GM23248 (cell line): ENCODE measurements around the gene TGM6. TPM values are rescaled to one million over a fixed set of nuclear protein-coding genes. Genes with fewer than 3 reads are reported as not detected.

ENCODE experiments used
- DNase-seq: peaks from one replicate; pipeline ENCODE4 v3.0.0-alpha.2; 2015
- H2AFZ ChIP-seq: fragments of 200-600 bp; sonication (generic); 2 replicates; pipeline ENCODE4 v1.6.1; 2016; ENCODE audit warnings: antibody characterized with exemption
- H3F3A ChIP-seq: fragments of 200-600 bp; sonication (generic); 2 replicates; pipeline ENCODE4 v1.6.1; 2016; ENCODE audit warnings: mild to moderate bottlenecking, antibody characterized with exemption, mixed run types; ENCODE audit not compliant: insufficient read depth
- H3K27ac ChIP-seq: fragments of 200-600 bp; sonication (generic); 2 replicates; pipeline ENCODE4 v1.5.1; 2016; ENCODE audit warnings: mild to moderate bottlenecking
- H3K27me3 ChIP-seq: fragments of 200-600 bp; sonication (generic); replicated peaks from 2 replicates; pipeline ENCODE4 v1.6.1; 2016; ENCODE audit warnings: mild to moderate bottlenecking; ENCODE audit not compliant: insufficient read depth
- H3K36me3 ChIP-seq: fragments of 200-600 bp; sonication (generic); 2 replicates; pipeline ENCODE4 v1.6.1; 2016; ENCODE audit warnings: low read depth, mild to moderate bottlenecking
- H3K4me1 ChIP-seq: fragments of 200-600 bp; sonication (generic); 2 replicates; pipeline ENCODE4 v1.6.1; 2016; ENCODE audit warnings: mild to moderate bottlenecking; ENCODE audit not compliant: insufficient read depth
- H3K4me2 ChIP-seq: fragments of 200-600 bp; sonication (generic); one replicate; pipeline ENCODE4 v1.6.1; 2016; ENCODE audit warnings: mild to moderate bottlenecking; ENCODE audit not compliant: unreplicated experiment
- H3K4me3 ChIP-seq: fragments of 200-600 bp; sonication (generic); 2 replicates; pipeline ENCODE4 v1.5.1; 2016; ENCODE audit warnings: mild to moderate bottlenecking
- H3K79me2 ChIP-seq: fragments of 200-600 bp; sonication (generic); 2 replicates; pipeline ENCODE4 v1.6.1; 2016; ENCODE audit warnings: mild to moderate bottlenecking; ENCODE audit not compliant: insufficient read depth
- H3K9ac ChIP-seq: fragments of 200-600 bp; sonication (generic); 2 replicates; pipeline ENCODE4 v1.6.1; 2016; ENCODE audit warnings: mild to moderate bottlenecking
- H3K9me2 ChIP-seq: fragments of 200-600 bp; sonication (generic); 2 replicates; pipeline ENCODE4 v1.6.1; 2016; ENCODE audit warnings: mixed run types, mild to moderate bottlenecking, moderate library complexity; ENCODE audit not compliant: insufficient read depth
- H3K9me3 ChIP-seq: fragments of 200-600 bp; sonication (generic); one replicate; pipeline ENCODE4 v1.6.1; 2017; ENCODE audit warnings: low read depth
- H4K20me1 ChIP-seq: fragments of 200-600 bp; sonication (generic); 2 replicates; pipeline ENCODE4 v1.6.0; 2016; ENCODE audit not compliant: insufficient read depth
- EZH2 ChIP-seq: fragments of 200-600 bp; sonication (generic); IDR thresholded peaks from 2 replicates; pipeline ENCODE4 v1.6.1; 2018; ENCODE audit warnings: antibody characterized with exemption, mild to moderate bottlenecking; ENCODE audit not compliant: insufficient read depth, poor library complexity, severe bottlenecking
- EZH2phosphoT487 ChIP-seq: fragments of 200-600 bp; sonication (generic); IDR thresholded peaks from 2 replicates; pipeline ENCODE4 v1.6.1; 2018; ENCODE audit warnings: antibody characterized with exemption, moderate library complexity, mild to moderate bottlenecking, low read depth; ENCODE audit not compliant: insufficient read depth
- WGBS, 2 experiments: methylation state at CpG; one replicate each; pipeline ENCODE4 v1.1.6; 2015 to 2017; ENCODE audit warnings: low lambda C conversion rate in 2 of 2, low coverage in 1 of 2; ENCODE audit errors: missing lambda C conversion rate in 2 of 2; 5-methylcytosine and 5-hydroxymethylcytosine counted together
- in situ Hi-C: fragments of 300-500 bp; cut with MboI; formaldehyde crosslinking; loops from 2 replicates; pipeline ENCODE4 v1.15.0; 2020
- polyA plus RNA-seq: library from polyadenylated mRNA; unstranded; fragments of >200 nt; fragmentation: Nextera tagmentation; extraction: Ambion mirVana; gene quantifications from 2 replicates; pipeline ENCODE4 v1.2.1, GENCODE V29; 2016
- total RNA-seq: library from RNA; depleted of rRNA; stranded (reverse); fragments of >200 nt; shearing (Covaris generic); gene quantifications from 2 replicates; pipeline ENCODE4 v1.2.3, GENCODE V29; 2014

Gene TGM6
- total and polyA plus RNA-seq, 2 experiments from 2014 or later = not detected

DNA sequence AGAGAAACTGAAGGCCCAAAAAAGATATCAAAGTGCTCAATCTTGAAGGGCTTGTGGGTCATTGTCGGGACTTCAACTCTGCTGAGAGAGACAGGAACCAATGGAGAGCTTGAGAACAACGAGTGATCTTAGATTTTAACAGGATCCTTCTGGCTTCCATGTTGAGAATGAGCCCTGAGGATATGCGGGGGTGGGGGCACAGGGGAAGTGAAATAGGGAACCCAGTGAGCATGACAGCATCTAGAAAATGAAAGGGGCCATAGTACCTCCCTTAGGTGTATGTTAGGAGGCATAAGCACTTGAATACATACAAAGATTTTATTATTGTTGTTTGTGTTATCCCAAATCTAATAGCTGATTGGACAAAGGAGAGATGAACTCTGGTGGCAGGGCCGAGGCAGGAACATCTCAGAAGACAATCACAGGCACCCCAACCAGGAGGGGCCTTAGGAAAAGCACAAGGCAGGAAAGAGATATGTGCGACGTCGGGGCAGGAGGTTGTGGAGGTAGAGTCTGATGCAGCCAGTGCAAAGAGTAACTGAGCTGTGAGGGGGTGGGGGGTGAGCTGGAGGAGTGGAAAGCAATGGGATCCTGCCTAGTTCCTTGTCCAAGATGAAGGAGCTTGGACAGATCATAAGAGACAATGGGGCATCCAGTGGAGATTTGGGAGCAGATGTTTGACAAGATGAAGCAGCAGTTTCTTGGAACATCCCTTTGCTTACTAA, 10.4 kb downstream of the TGM6 start:
- Histone ChIP-seq H3K9me2 (no peaks in the 10 kb centered on the region), H2AFZ (no peak overlapping the region), H3K9ac (no peak overlapping the region), H3K4me3 (no peak overlapping the region), H3F3A (peaks cover 9% of the 10 kb centered on the region), H3K4me2 (no peak overlapping the region), H3K27ac (no peak overlapping the region), H3K9me3 (no peaks in the 10 kb centered on the region), H4K20me1 (no peaks in the 10 kb centered on the region), H3K36me3 (no peaks in the 10 kb centered on the region), H3K4me1 (peaks cover 11% of the 10 kb centered on the region), H3K27me3 (no peaks in the 10 kb centered on the region), H3K79me2 (no peaks in the 10 kb centered on the region)
- TF ChIP-seq EZH2phosphoT487 (no peak), EZH2 (no peak)
- in situ Hi-C loops = no loop called here
- no peak for DNase-seq
- WGBS, 2 experiments = 26 to 29% methylated on average over 7 of the region's 7 CpGs

DNA sequence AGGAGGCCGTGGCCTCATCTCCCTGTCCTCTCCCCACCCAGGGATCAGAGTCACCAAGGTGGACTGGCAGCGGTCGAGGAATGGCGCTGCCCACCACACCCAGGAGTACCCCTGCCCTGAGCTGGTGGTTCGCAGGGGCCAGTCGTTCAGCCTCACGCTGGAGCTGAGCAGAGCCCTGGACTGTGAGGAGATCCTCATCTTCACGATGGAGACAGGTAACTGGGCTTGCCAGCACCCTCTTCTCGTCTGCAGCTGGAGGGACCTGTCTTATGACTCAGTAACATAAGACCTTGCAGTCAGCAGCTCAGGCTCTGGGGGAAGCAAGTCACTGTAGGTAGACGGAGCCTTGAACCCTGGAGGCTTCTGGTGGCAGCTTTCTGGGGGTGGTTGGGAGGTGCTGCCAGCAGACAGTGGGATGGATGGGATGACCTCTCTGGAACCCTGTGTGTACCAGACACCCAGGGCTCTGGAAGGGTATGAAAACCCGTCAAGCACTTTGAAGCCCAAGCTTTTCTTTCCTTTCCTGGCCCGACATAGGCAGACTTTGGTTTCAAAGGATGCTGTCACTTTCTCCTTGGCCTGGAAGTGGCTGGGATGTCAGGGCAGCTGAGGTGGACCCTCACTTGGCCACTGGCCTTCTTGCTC, 13.8 kb downstream of the TGM6 start:
- 63 to 69% methylated on average over 12 of the region's 12 CpGs for WGBS, 2 experiments
- DNase-seq = no peak

DNA sequence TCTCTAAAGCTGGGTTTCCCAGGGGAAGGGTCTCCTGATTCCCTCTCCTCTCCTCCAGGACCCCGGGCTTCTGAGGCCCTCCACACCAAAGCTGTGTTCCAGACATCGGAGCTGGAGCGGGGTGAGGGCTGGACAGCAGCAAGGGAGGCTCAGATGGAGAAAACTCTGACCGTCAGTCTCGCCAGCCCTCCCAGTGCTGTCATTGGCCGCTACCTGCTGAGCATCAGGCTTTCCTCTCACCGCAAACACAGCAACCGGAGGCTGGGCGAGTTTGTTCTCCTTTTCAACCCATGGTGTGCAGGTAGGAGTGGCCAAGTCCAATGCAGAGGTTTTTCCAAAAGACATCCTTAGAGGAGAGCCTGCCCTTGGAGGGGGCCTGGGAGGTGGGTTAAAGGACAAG, 14.4 kb downstream of the TGM6 start:
- Histone ChIP-seq H3K9me2 (no peaks in the 10 kb centered on the region), H3K9ac (no peak overlapping the region), H3K79me2 (no peaks in the 10 kb centered on the region), H3K4me3 (no peak overlapping the region), H3F3A (no peaks in the 10 kb centered on the region), H3K4me1 (no peaks in the 10 kb centered on the region), H3K27me3 (no peaks in the 10 kb centered on the region), H3K9me3 (no peaks in the 10 kb centered on the region), H2AFZ (no peak overlapping the region), H3K27ac (no peak overlapping the region), H4K20me1 (no peaks in the 10 kb centered on the region), H3K4me2 (no peak overlapping the region), H3K36me3 (no peaks in the 10 kb centered on the region)
- in situ Hi-C loops = no loop called here
- WGBS, 2 experiments = 35 to 38% methylated on average over 9 of the region's 9 CpGs
- no peak for DNase-seq
- TF ChIP-seq EZH2 = no peak
- no peak for TF ChIP-seq EZH2phosphoT487

More for the DNA sequence above, 13.8 kb downstream of the TGM6 start:
- Histone ChIP-seq H3K4me1 (no peaks in the 10 kb centered on the region), H3K4me2 (no peak overlapping the region), H3K9ac (no peak overlapping the region), H3K27me3 (no peaks in the 10 kb centered on the region), H2AFZ (no peak overlapping the region), H3K36me3 (no peaks in the 10 kb centered on the region), H3K27ac (no peak overlapping the region), H3F3A (no peaks in the 10 kb centered on the region), H4K20me1 (no peaks in the 10 kb centered on the region), H3K9me2 (no peaks in the 10 kb centered on the region), H3K4me3 (no peak overlapping the region), H3K9me3 (no peaks in the 10 kb centered on the region), H3K79me2 (no peaks in the 10 kb centered on the region)
- in situ Hi-C loops = no loop called here
- TF ChIP-seq EZH2phosphoT487 = no peak
- no peak for TF ChIP-seq EZH2

DNA sequence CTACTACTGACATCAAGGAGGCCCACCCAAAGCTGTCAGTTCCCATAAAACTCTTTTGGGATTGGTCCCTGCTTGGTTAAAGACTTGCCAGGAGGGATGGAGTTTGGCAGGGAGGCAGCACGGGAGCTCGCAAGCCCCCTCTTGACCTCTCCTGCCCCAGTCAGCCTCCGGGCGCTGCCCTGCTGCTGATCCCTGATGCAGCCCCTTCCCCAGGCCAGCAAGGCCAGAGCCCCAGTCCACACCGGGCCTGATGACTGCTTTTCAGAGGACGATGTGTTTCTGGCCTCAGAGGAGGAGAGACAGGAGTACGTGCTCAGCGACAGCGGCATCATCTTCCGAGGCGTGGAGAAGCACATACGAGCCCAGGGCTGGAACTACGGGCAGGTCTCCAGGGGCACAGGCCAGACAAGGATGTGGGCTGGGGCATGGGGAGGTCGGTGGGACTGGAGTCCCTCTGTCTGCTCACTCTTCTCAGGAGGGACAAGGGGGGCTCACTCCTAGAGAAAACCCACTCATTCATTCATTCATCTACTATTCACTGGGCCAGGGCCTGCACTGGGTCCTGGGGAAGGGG, 15.6 kb downstream of the TGM6 start:
- H2AFZ ChIP-seq = no peak overlapping the region
- no peaks in the 10 kb centered on the region for H3K79me2 ChIP-seq
- no peaks in the 10 kb centered on the region for H4K20me1 ChIP-seq
- no peaks in the 10 kb centered on the region for H3K9me3 ChIP-seq
- WGBS, 2 experiments = 52 to 54% methylated on average over 13 to 14 of the region's 14 CpGs
- H3K4me3 ChIP-seq = no peak overlapping the region
- H3K9ac ChIP-seq = no peak overlapping the region
- H3K27ac ChIP-seq = no peak overlapping the region
- TF ChIP-seq EZH2 (no peak), EZH2phosphoT487 (no peak)
- H3K4me2 ChIP-seq = no peak overlapping the region
- H3F3A ChIP-seq = no peaks in the 10 kb centered on the region
- no peaks in the 10 kb centered on the region for H3K27me3 ChIP-seq
- no peak for DNase-seq
- in situ Hi-C loops = no loop called here
- no peaks in the 10 kb centered on the region for H3K4me1 ChIP-seq
- no peaks in the 10 kb centered on the region for H3K36me3 ChIP-seq
- H3K9me2 ChIP-seq = no peaks in the 10 kb centered on the region
